ENCODE measurements around the gene RANBP3L.
"Not testable (repeated sequence)": the region's sequence is repeated elsewhere in the genome, so short reads cannot be mapped to it uniquely, and the experiment has no call there.

Gene RANBP3L

DNA sequence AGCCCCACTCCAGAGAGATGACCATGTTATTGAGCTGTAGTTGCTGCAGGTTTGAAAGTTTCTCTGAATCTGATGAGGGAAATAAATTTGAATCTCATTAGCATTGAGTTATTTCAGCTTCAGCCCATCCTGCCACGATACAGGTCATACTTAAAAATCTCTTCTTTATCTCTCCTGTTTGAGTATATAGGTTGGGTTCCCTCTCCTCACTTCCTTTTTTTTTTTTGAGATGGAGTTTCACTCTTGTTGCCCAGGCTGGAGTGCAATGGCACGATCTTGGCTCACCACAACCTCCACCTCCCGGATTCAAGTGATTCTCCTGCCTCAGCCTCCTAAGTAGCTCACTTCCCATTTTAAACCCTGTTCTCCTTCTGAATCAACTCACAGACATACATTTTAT lies 17.9 kb downstream of the RANBP3L start:
- not testable (repeated sequence) for DNase-seq

DNA sequence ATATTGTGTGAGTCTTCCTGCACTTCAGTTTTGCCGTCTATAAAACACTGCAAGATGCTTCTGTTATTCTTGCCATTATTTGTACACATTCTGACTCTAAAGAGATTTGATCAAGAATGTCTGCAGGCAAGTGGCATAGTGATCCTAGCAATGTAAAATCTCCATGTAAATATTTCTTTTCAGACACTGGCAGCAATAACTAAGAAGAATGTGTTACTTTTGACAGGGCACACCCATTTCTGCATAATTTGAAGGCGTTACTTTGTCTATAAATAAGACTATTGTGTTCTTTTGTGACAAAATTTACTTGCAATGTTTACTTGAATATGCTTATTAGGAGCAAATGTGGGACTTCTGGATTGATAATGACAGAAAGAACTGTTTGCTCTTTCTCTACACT lies 20.1 kb downstream of the RANBP3L start:
- no peak for DNase-seq

DNA sequence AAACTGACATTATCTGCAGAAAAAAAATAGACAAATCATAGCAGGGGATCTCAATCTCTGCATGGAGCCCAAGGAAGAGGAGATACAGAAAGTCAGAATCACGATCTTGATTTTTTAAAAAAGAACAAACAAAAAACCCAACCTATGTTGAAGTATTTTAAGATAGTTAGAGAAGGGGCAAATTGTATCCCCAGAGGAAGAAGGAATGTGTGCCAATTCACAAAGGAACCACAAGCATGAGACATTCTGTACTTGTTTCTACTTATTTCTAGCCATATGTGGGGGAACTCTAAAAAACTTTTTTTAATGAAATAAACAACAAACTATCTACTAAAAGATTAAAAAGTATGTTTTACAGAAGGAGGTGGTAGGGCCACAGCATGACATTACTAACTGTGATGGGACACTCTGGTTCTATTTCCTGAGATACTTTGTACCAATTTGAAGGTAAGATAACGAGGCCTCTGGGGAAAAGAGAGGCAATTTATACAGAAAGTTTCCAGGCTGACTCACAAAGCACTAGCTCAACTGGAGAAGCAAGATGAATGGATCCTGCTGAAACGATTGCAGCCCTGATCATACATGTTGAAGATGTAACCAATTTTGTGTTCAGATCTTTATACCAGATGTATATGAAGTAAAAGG lies 22.5 kb downstream of the RANBP3L start:
- no peak for DNase-seq

DNA sequence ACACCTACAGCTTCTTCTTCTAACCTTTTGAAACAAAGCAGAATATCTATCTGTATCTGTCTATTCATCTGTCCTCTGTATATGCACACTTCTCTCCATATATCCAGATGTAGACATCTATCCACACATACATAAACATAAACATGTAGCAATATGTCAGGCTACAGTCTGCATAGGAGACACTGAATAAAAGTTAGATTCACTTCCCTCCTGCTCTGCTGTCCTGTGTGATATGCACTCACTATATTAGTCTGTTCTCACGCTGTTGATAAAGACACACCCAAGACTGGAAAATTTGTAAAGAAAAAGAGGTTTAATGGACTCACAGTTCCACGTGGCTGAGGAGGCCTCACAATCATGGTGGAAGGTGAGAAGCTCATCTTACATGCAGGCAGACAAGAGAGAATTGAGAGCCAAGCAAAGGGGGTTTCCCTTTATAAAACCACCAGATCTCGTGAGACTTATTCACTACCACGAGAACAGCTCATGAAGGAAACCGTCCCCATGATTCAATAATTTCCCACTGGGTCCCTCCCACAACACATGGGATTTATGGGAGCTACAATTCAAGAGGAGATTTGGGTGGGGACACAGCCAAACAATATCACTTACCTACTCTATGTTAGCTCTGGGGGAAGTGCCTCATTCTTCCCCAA lies 24.1 kb downstream of the RANBP3L start:
- DNase-seq, result no peak

DNA sequence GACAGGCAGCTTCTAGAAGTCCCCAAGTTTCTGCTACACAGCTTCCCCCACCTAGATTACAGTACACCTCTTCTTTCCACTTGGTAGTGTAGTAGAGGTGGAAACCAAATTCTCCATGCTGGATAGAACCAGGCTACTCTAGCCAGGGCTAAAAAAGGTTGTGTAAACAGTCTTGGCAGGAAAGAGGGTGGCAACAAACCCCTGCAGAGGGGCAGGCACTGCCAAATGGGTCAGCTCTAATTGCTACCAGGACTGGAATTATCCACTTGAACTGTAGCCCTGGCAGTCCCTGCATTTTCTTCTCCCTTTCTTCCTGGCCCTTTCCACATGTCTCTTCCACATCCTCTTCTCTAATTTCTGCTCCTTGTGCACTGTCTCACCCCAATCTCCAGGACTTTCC lies 24.8 kb downstream of the RANBP3L start:
- no peak for DNase-seq

DNA sequence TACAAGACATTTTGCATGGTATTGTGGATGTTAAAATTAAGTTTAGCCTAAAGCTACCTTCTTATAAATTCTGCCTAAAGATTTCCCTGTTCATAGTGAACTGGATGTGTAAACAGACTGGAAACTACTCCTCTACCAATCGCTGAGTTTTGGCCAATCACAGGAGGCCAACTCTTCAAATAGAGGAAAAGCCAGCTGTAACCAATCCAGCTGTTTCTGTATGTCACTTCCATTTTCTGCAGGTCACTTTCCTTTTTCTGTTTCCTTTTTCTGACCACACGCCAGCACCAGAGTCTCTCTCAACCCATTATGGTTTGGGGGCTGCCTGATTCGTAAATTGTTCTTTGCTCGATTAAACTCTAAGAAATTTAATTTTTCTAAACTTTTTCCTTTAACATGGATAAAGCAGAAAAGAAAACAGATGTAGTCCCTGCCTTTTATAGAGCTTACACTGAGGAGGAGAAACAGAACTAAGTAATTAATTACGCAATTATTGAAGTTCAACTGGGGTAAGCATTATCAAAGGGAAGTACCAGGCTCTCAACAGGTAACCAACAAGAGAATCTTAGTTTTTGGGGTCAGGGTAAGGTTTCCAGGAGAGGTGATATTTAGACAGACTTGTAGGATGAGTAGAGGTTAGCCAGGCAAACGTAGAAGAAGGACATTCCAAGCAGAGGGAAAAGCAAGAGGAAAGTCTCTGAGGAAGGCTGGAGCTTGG lies 27.7 kb downstream of the RANBP3L start:
- no peak for DNase-seq

DNA sequence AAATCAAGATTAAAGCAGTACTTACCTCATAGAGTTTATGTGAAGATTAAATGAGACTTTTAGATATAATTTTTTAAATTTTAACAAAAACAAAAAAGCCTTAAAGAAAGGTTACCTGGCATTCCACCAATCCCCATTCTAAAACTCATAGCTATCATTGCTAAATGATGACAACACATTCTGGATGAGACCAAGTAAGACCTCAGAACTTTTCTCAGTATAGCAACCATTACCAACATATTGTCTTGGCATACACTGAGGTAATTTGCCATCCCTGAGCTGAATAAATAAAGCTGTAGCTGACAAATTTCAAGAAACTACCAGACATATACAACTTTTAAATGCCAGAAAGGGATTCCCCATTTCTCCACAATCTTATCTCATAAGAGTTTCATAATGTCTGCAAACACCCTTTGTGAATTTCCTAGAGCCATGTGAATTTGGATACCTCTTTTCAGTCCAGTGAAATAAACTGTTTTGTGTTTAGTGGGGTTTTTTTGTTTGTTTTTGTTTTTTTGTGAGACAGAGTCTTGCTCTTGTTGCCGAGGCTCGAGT lies 29.5 kb downstream of the RANBP3L start:
- DNase-seq, result no peak

DNA sequence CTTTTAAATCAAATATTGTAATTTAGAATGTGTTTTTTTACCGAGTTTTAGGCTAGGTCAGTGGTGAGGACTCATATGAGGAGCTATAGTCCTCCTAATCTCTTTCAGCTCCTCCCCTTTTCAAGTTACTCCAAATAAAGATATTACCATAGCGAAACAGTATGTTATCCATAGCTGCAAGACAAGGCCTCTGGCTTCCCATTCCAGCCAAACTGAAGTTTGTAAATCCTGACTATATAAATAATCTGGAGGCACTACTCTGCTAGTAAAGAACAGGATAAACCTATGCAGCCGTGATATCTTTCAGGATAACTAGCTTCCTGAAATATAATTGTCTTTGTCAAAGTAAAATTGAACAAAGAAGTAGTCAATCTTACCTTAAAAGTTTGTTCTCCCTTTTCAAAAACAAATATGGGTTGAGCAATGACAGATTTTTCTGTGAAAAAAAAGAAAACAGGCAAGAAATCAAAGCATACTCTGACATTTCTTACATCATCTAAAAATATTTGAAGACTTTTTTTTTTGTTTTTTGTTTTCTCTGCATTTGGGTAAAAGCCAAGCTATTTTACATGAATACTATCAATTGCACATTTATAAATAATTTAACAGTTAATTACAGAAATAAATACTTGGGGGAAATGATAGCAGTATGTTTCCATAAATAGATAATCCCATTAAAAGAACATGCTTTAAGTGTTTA lies 30.7 kb downstream of the RANBP3L start:
- DNase-seq, result no peak

DNA sequence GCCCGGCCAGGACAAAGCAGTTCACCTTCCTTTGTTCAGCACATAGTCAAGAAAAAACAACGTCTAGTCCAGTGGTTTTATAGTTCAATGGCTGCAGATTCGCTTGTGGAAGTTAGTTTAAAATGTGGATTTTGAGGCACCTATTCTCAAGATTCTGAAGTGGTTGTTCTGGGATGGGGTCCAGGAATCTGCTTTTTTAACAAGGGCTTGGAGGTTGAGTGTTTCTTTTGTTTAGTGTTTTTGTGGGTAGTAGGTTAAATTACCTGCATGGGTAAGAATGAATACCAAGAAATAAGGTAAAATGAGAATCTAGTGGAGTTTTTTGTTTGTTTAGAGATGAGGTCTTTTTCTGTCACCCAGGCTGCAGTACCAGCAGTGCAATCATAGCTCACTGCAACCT lies 31.5 kb downstream of the RANBP3L start:
- no peak for DNase-seq

DNA sequence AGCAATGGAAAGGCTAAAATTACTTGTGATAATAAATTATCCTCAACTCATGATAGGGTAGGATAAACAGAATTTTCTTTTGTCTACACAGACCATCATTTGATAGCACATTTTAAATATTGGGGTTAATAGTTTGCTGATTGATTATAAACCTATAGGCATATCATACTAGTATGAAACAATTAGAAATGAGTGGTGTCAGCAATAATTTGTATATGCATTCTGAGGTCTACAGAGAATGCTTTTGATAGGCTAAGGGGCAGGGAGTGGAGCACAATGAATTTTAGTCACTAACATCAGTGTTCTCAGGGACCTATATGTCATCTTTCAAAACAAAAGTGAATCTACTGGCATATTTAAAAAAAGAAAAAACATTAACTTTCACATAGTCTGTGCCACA lies 32.2 kb downstream of the RANBP3L start:
- no peak for DNase-seq

DNA sequence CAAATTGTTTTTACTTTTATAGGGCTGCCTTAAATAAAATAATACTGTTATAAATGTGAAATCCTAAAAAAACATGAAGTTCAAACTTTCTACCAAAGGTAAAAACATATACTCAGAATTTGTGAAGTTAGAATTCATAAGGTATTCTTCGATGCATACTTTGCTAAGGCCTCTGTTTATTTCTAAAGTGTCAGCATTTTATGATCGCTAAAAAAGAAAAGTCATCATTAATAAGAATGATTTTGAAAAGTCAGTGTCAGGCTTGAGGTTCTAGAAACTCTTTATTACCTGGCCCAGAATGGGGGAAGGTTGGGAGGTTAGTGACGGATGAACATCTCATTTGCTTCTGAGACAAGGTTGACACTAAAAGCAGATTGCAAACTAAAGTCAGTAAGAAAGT lies 33.8 kb downstream of the RANBP3L start:
- no peak for DNase-seq

DNA sequence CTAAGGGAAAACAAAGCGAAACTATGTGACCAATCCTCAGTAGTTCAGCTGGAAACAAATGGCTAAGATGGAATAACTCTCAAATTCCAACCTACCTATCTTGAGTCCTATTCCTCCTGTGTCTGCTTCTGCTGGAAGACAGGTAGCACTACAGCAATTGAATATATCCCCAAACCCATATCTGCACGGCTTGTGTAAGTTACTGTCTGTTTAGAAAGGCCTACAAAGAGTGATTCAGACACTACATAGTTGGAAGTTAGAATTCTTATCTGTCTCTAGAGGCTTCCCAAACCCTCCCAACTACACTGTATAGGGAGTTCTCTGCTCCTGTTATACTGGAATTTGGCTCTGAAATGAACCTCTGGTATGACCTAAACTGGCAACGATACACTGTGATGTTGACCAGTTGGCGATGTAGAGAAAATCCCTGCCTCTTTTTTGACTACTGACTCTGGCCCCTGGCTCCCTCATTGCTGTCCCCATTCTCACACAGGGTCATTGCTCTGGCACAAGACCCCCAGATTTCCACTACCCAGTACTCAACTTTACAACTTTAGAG lies 37.4 kb downstream of the RANBP3L start:
- no peak for DNase-seq

DNA sequence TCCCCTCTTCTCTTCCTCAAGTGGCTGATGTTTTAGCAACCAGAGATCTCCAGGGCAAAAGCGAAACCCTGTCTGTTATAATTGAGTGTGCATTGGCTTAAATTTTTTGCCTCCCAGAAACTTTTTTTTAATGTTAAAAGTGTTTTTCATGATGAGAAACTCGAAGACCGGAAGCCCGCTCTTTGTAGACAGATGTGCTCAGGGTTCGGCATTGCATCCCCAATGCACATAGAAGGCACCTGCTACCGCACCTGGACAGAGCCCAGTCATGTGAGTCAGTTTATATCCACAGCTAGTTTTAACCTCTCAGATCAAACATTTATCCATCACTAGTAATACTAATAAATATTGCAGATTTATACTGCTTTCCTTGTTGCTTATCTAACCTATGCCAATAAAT lies 40.5 kb downstream of the RANBP3L start:
- no peak for DNase-seq

DNA sequence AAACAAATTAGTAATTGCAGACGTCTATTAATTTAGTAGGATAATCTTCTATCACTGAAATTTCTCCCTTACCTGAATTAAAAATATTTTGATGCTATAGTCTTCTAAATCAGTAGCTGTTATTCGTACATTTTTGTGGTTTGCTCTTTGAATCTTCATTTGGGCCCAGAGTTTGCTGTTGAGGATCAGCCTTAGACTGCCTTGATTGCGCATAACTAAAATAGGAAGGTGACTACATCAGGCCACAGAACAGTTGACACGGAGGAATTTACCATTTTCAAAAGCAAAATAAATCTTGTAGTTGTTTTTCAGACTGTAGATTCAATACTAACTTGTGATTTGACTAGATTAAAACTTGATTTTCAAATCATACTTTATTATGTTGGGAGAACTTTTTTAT lies 48.1 kb downstream of the RANBP3L start:
- DNase-seq, result no peak

DNA sequence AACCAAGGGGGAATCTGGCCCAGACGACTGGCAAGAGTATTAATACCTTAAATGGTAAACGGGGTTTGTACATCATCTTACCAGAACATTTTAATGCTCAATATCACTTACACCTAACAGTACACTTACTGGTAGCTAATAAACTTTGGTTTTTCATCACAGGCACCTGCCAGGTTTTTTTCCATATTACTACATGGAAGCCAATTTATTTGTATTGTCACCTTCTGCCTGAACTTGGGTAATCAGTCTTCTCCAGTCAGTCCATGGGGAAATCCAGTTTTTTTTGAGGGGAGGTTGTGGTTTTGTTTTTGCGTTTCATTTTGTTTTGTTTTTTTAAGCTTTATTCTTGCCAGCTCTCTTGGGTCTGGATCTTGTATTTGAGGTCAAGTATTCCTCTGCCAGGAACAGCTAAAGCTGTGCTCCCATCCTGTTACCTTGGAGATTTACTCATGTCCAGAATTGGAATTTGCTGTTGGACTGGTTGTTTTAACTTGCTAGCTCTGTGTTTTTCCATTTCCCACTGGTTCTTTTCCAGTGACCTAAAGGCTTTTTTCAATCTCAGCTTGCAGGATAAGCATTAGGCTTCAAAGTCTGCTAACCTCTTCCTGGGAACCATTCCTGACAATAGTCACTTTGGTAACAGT lies 48.9 kb downstream of the RANBP3L start:
- DNase-seq, result no peak

DNA sequence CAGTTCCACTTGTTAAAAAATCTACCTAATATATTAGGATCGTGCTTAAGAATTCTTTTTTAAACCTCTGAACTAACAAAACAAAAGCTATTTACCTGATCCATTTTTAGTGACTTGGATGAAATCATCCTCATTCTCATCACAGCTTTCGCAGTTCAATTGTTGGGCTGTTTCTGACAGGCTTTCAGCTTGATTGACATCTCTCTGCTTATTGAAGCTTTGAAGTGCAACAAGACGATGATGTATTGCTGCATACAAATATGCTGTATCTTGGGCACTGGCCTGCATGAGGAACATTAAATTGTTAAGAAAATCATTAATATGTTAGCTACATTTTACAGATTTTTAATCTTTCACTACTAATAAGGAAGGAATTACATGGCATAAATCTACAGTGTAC lies 50.5 kb downstream of the RANBP3L start:
- no peak for DNase-seq

DNA sequence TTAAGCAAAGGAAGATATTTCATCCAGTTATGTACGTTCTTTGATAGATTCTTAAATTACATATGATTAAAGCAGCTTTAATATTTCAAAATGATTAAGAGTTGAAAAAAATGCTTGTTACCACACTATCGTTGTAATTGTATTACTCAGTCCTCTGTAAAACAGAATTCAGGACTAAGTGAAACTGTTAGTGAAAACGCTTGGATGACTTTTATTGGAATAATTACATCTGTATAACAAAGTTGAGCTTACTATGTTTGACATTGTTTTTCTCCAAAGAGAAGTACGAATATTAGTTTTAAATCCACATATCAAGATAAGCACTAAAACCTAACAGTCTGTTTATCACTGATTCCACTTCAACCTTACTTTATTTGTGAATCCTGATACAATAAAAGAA lies 51.3 kb downstream of the RANBP3L start:
- DNase-seq, result no peak

DNA sequence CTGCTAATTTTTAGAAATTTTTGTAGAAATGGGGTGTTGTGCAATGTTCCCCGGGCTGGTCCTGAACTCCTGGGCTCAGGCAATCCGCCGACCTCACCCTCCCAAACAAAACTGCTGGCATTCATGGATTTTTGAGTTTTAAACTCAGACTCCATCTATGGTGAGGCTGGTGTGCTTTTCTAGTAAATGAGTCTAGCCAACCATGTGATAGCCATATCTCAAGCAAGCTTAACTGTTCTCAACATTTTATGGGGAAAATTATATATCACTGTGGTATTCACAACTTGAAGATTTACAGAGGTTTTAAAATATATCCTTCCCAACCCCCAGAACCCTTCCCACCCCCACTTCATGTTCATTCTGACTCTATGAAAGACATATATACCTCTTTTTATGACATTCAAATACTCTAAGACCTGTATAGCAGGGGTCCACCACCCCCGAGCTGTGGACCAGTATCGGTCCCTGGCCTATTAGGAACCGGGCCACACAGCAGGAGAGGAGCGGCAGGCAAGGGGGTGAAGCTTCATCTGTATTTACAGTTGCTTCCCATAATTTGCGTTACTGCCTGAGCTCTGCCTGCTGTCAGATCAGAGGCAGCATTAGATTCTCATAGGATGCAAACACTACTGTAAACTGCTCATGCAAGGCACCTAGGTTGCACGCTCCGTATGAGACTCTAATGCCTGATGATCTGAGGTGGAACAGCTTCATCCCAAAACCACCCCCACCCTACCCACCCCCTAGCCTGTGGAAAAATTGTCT lies 55.5 kb downstream of the RANBP3L start:
- DNase-seq, result no peak

DNA sequence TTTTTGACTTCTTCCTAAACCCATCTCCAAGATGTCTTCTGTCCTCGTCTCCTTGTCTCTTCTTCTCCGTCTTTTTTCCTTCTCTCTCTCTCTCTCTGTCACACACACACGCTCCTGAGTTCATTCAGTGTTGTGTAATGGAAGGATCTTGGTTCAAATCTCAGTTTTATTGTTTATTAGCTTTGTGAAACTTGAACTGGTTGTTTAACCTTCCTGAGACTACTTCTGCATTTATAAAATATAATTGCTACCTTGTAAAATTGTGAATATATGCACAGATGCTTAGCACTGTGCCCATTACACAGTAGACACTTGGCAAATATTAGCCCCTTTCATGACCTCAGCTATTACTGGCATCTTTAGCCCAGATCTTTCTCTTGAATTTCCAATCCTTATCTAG lies 57.6 kb downstream of the RANBP3L start:
- DNase-seq, result no peak

DNA sequence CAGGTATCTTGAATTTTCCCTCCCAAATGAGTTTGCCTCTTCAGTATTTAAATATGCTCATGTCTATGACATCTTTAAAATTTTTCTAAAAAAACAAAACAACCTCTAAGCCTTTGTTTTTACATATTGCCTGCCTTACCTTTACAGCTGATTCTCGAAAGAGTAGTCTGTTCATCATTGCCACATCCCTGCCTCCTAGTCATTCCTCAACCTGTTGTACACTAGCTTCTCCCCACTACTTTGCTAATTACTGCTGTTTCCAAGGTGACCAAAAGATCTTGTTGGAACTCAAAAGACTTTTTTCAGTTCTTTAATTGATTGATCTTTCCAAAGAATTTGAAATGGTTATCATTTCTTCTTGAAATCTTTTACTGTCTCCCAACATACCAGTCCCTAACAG lies 58.0 kb downstream of the RANBP3L start:
- no peak for DNase-seq

DNA sequence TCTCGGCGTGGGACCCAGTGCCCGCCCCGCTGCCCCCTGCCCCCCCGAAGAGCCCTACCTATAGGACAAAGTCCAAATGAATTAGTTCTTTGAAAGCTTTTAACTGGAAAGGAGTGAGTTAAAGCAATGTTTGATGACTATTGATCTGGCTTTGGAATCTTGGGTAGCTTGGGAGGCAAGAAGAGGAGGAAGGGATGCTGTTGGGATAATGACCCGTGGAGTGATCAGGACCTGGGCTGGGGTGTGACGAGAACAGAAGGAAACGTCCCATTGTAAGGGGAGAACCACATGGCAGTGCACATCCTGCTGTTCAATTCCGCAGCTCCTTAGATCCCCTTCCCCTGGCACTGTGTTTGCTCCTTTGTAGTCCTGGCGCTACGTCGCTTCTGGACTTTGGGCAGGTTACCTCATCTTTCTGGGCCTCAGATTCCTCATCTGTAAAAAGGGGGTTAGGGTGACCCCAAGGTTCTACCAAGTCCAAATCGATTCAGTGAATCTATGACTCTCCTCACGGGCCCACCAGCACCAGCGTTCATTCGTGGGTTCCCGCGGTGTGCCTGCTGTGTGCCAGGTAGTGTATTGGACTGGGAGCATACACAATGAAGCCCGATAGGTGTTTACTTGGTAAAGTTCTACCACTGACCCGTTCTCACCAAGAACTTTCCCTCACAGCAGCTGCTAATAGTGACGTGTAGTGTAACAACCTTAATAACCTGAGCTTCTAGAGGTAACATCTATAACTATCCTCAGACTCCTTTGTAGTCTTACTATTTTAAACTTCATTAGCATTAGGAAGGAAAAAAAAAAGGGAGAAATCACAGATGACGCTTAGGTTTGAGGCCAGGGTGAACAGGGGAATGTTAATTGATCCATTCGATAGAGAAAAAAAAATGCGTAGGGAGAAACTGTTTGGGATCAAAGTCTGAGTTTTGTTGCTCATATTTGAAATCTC lies 58.9 kb downstream of the RANBP3L start:
- no peak for DNase-seq

All from CD4-positive, alpha-beta T cell treated with Interleukin-17A for 4 hours (primary cell).